Measurements from ENCODE around the gene ADAT2.

GRCh38 chr6:143396497-143397226, 53.8 kb downstream of the ADAT2 start:
- TF ChIP-seq CTCF (IDR thresholded peaks at IDR 0.05) (no peak), POLR2A (IDR thresholded peaks at IDR 0.05) (no peak)
